T1000 (cell line): Measurements from ENCODE around the gene TMEM218.

Experiments used
- DNase-seq: peaks from one replicate; lab custom pipeline; 2025; ENCODE audit warnings: mixed read lengths; lab: John Stamatoyannopoulos, UW

The TMEM218 gene

DNA sequence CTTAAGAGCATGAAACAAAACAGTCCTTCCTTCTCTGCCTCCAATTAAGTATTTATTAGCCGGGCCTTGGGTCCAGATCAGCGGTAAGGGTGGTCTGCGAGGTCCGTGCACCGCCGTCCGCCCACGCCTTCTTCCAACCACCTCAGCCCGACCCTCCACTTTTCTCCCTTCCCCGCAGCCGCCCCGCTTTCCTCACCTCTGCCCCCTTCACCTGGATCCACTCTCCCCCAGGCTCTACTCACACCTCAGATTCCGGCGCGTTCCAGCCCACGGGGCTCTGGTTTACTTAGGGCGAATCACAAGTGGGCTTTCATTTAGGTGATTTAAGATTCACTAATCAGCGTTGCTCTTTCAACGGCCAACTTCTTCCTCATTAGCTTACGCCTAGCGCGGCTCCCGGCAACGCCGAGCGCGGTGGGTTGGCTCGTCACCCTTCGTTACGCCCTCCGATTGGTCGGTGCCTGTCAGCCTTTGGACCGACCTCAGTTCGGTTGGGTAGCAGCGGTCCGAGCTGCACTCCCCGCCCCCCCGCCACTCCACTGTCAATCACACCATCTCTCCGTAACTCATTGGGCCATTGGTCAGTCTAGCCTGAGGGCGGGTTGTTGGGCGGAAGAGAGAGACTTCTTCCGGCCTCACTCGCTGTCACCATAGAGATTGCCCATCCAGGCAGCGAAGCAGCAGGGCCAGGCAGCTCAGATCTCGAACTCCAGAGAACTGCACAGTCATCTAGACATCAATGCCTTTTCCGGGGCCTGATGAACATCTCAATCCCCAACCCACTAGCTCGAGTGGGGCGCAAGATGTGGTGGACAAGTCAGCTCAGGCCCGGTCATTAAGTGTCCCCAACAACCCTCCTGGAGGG lies at the start of gene TMEM218:
Gene TMEM218, minus strand, starts transcription at position 284 of the 865 bp plus-strand sequence. CDS start 9,385 bp downstream, outside the sequence.
- DNase-seq = peak; percentile 94

DNA sequence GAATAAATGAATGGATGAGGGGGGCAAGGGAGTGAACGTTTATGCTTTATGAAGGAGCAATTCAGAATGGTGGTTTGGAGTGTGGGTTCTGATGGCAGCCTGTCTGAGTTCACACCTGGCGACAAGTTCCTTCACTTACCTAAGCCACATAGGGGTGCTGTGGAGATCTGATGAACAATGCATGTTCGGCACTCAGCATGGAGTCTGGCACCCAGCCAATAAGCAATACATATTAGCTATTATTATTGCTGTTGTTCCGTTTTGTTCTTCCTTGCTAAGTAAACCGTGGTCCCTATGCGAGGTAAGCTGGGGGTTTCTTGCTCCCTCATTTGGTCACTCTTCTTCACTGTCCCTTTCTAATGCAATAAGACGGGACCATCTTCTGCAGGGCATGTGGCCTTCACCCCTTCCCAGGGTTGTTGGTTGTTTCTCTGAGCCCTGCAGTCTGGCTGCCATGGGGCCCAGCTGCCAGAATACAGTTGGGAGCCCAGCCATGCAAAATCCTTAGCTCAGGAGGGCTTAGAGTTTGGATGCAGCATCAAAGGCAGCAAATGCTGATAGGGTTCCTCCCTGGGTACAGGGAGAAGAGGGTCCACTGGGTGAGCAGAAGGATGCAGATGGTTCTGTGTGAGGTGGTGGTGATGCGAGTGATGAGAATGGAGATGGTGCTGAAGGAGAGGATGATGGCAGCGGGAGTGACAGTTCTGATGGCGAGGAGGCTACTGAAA lies 46.7 kb upstream of the TMEM218 start:
- DNase-seq = no peak

DNA sequence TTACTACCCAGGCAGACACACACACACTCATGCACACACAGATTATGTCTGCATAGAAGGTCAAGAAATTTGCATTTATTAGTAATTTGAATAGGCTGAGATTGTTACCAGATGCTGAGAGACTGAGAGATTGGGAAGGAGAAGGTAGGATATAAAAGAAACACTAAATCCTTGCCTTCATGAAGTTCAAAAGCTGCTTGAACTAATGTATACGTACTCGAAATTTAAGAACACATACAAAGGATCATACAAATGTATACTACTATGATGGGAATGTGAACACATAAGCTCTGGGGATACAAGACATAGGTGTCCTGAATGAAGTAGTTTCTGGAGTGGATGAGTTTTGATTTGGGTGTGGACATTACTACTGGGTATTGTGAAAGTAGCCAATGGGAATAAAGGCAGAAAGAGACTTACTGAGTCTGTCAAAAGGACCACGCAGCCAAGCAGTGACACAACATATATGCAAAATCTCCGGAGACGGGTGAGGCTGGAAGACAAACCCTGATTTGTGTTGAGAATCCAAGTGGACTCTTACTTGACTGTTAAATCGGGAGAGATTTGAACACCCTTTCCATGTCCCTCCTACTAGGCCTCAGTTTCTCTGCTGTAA lies 45.8 kb upstream of the TMEM218 start:
- DNase-seq = no peak

DNA sequence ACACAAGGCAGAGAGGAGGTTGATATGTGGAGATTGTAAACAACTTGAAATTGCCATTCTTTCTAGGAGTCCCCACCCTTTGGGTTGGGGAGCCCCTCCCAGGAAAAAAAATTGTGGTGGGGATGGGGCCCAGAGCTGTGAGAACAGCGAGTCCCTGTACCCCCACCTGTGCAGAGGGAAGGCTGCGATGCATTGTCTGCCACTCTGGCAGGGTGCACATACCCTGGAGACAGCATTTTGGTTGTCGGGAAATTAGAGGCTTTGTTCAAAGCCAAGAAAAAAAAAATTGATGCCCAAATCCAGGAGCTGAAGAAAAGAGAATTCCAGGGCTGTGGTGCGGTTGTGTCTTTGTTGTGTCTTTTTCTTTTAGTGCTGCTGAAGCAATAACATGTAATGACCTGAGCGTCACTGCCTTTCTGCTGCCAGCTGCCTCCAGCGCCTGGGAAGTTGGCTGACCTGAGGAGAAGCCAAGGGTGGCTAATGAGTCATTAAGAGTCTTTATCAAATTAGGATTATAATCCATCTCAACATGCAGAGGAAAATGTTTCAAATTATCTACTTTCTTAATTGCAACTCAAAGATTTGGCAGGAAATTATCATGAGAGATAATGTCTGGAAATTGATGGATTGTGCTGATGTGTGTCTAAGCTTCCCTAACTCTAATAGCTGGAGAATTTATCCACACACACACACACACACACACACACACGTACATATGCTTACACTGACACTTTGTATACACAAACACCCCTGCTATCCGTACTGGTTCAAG lies 45.1 kb upstream of the TMEM218 start:
- no peak for DNase-seq

DNA sequence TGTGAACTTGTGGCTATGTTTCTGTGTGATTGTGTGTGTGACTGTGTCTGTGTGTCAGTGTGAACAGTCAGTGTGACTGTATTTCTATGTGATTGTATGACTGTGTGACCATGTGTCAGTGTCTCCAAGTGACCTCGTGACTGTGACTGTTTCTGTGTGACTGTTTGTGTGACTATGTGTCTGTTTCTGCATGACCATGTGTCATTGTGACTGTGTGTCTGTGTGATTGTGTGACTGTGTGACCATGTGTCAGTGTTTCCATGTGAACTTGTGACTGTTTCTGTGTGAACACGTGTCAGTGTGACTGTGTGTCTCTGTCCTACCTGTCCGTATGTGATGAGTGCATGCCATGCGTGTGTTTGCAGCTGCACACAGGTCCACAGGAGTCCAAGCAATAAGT lies 44.3 kb upstream of the TMEM218 start:
- no peak for DNase-seq

DNA sequence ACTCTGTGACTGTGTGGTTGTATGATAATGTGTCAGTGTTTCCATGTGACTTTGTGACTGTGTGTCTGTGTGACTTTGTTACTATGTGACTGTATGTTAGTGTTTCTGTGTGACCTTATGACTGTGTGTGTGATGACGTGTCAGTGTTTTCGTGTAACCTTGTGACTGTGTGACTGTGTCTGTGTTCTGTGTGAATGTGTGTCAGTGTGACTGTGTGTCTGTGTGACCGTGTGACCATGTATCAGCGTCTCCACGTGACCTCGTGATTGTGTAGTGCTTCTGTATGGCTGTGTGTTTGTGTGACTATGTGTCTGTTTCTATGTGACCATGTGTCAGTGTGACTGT lies 43.6 kb upstream of the TMEM218 start:
- no peak for DNase-seq

DNA sequence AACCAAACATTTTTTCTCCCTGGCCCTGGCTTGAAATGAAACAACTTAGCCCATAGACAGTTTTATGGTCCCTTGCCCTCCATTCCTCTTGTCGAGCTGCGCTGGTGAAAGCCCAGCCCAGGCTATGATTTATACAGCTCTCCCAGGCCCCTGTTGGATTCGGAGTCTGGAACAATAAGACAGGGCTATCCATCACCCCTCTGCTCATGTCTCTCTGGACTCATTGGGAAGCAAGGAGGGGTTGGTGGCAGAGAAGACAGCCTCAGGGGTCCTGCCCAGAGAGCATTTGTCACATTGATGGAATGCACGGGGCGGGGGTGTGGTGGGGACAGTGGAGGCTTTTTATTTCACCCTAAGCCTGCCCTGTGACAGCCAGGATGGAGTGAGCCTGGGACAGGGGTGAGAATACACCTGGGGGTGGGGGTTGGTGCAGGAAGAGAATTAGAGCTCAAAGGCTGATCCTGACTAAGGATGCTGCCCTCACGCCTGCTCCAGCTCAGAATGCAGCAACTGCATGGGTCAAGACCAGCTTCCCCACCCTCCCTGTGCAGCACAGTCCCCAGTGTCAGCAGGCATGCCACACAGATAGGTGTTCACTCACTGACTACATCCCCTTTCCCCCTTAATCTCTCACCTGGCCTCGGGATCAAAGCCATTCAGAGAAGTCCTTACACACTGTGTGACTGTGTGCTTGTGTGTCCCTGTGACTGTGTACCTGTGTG lies 43.1 kb upstream of the TMEM218 start:
- no peak for DNase-seq

DNA sequence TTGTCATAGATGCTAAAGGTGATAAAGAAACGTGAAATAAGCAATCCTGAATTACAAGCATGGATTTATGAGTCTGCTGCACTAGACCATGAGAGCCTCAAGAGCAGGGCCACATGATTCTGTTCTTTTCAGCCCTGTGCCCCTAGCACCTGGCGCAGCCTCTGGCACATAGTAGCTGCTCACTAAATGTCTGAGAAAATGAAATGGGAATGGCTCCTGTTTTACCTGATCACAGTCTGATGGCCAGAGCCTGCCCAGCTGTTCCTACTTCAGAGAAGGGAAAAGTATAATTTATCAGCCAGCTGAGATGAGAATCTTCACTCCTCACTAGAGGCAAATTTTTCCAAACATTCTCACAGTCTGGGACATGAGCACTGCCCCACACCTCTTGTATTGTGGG lies 42.4 kb upstream of the TMEM218 start:
- no peak for DNase-seq

DNA sequence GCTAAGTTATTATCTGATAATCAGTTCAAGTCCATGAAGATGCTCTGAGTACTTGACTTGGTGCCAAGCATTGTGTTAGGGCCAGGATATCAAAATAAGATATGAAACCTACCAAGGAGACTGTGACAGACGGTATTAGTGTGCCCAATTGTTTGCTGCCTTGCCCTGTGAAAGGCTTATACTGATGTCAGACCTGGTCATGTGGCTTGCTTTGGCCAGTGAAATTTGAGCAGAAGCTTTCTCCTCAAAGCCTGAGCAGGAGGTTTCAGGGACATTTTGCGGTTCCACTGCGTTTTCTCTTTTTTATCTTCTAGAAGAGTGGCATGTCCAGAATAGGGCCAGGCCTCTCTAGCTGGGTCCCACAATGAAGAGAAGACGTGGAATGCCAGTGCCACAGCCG lies 37.3 kb upstream of the TMEM218 start:
- DNase-seq = no peak

DNA sequence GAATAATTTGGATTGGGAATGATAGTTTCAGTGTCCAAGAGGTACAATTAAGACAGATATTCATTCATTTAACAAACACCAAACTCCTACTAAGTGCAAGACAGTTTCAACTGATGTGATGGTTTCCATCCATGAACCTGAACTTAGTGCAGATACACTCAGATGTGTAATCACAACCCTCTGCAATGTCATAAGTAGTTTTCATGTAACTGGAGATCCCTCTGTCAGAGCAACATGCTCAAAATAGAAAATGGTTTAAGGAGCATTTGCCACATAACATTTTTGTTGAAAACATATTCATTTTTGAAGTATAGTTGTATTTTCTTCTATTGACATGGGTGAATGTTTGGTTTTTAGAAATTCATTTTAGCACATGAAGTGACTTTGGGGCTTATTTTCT lies 36.6 kb upstream of the TMEM218 start:
- no peak for DNase-seq

DNA sequence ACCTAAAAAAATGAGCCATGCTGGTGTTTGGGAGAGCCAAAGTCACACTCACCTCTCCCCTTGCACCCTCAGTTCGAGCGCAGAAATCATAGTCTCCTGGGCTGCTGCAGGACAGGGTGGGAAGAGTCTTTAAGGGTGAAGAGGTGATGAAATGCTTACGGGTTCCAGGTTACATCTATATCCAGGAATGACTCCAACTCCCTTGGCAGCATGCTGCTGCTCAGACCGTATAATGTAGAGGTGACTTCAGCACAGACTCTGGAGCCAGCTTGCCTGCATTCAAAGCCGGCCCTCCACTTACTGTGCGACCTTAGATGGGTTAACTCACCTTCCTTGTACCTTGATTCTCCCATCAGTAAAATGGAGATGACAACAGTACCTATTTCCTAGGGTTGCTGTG lies 35.9 kb upstream of the TMEM218 start:
- no peak for DNase-seq

DNA sequence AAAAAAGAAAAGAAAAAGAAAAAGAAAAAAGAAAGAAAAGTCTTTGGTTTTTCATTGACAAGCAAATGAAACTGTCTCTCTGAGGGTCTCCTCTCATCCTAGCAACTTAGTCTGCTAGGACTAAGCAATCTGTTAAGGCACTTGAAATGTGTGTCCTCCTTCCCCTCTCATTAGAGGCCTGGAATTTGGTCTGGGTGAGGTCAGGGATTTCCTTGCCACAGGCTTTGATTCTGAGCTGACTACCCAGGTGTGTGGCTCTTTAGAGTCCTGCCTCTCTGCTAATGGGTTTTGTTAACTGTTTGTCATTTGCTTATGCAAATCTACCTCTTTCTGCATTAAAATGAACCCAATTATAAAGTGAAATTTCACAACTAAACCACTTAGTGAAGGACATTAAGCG lies 34.8 kb upstream of the TMEM218 start:
- no peak for DNase-seq

DNA sequence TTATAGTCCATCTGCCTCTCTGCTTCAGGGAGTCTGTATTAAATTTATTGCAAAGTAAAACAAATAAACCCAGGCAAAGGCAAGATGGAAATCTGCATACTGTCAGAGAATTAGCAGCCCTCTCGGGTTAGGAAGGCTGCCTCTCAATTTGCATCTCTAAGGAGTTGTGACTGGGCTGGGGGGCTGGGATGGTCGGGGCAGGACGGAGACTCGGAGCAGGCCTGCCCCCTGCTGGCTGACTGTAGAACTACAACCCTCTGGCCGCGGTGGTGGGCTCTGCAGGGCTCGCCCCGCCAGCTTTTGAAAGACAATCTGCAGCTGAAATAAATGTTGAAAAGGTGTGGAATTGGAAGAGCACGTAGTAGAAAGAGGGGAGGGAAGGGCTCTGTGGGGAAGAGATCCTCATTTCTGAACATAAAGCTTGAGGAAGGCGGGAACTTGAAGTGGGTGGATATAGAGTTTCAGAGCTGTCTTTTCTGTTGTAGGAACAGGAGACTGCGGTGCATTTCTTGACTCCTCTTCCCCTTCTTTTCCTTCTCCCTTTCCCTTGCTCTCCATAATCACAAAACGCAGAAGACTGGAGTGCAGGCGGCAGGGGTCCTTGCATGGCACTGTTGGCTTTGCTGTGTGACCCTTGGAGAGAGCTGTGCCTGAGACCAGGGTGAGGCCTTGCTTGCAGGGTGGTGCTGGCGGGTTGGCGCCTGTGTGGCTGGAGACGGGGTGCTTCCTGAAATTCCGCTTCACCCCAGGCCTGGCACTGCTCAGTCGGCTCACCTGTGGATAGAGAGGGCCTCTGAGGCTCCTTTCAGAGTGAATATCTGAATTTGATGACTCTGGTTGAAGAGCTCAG lies 30.5 kb upstream of the TMEM218 start:
- no peak for DNase-seq

DNA sequence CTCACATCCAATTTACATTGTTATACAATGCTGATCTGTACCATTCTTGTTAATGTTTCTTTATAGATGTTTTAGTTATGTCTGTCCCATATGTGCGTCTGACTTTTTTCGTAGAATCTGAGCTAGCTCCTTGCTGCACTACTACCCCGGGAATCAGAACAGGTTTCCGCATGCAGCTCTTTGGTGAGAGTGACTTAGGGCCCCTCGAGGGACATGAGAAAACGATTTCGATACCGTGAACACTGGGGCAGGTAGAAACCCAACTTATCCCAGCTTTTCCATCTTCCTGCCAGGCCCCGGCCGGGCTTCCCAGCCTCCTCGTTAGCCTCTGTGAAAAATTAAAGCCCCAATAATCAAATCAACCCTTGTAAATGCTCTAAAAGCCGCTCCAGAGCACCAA lies 29.8 kb upstream of the TMEM218 start:
- DNase-seq = no peak

DNA sequence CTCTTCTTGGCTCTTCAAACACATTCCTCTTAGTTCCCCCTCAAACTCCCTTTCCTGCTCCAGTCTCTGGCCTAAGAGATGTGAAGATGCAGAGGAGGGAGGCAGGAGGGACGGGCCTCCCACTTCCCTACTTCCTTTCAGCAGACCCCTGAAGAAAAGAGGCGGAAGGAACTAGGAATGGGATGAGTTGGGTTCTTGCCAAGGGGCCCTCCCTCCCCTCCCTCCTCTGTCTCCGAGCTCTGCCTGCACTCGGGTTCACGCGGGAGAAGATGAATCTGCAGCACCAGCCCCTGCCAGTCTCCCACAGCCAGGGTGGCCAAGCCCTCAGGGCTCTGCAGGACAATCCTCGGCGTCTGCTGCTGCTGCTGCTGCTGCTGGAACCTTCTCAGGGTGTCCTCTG lies 28.8 kb upstream of the TMEM218 start:
- DNase-seq = no peak

DNA sequence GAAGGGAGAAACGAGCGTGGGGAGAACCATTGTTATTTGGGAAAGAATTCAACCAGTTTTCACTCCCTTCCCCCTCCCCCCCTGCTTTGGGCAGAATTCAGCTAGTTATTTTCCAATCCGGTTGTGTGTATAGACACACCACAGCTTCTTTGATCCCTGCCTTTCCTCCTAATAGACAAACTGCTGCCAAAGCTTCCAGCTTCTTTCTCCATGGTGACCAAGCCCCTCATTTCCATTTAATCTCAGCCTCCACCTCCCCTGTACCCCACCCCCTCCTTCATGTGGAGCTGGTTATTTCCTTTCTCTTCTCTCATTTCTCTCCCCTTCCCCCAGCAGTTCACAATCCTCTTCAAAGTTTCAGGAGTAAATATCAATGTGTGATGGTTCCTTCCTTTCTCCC lies 28.4 kb upstream of the TMEM218 start:
- no peak for DNase-seq

DNA sequence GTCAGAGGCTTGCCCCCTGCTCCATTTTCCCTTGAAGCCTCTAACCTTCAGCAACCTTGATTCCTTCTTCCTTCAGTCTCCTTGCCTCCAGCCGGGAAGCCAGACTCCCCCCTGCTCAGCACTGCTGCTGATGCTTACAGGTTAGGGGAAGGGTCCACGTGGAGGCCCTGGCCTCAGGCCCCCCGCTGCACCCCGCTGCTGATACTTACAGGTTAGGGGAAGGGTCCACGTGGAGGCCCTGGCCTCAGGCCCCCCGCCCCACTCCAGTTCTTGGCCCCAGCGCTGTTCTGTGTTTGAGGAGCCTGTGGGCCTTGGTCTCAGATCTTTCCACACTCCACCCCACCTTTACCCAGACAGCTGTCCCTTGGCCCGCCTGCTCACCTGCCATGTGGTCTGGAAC lies 27.5 kb upstream of the TMEM218 start:
- no peak for DNase-seq

DNA sequence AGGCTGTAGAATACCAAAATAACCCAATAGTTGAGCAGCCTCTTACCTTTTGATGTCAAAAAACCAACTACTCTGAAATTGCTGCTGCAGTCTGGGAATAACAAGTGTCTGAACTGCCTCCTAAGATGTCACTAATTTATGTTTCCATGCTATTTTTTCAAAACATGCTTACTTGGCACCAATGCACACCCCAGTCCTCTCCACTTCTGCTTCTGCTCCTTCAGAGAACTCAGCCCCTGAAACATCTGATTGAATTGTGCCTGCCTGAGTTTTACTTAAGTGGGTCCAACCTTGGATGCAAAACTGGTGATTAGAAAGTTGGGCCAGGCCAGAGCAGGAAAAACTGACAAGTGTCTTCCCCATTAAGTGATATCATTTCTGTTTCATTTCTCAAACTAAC lies 24.6 kb upstream of the TMEM218 start:
- DNase-seq = no peak

DNA sequence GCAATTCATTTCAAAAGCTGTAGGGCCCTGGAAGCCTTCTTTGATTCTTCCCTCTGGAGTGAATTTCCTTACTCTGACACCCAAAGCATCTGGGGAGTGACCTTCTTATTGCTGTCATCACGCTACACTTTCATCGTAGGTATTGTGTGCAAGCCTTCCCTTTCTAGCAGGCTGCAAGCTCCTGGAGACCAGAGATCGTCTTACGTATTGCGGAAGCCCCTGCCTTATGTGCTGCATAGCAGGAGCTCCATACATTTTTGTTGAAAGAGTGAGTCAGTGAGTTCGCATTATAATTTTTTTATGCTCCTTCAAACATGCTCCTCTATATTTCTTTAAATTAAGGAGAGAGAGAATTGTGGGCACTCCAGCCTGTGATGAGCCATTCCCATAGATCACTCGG lies 21.2 kb upstream of the TMEM218 start:
- no peak for DNase-seq

DNA sequence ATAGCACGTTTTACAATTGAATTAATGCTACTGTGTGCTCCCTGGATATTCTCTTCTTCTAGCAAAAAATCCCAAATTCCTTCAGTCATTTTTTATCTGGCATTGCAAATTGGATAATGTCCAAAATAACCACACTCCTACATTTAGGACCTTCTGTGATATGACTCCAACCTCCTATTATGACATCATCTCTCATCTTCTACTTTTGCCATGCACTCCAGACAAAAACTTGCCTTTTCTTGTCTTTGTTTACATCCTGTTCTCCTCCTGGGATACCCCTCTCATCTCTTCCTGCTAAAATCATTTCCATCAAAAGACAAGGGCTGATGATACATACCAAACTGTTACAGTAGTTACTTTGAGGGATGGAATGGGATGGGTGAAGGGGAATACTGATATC lies 20.6 kb upstream of the TMEM218 start:
- DNase-seq = no peak
